Measurements from ENCODE around the gene SLC44A3.
"Not testable (repeated sequence)": the region's sequence is repeated elsewhere in the genome, so short reads cannot be mapped to it uniquely, and the experiment has no call there.

SLC44A3 gene

DNA sequence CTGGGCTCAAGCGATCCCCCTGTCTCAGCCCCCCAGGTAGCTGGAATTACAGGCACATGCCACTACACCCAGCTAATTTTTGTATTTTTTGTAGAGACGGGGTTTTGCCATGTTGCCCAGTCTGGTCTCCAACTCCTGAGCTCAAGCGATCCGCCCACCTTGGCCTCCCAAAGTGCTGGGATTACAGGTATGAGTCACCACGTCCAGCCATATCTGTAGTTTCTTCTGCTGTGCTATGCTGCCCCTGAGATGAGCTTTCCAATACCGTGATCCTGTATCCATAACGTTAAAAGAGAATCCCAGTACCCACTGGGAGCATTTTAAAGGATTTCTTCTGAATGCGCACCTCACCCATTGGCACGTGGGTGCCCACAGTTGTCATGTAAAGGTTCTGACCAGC lies 20.2 kb downstream of the SLC44A3 start:
- not testable (repeated sequence) for DNase-seq

DNA sequence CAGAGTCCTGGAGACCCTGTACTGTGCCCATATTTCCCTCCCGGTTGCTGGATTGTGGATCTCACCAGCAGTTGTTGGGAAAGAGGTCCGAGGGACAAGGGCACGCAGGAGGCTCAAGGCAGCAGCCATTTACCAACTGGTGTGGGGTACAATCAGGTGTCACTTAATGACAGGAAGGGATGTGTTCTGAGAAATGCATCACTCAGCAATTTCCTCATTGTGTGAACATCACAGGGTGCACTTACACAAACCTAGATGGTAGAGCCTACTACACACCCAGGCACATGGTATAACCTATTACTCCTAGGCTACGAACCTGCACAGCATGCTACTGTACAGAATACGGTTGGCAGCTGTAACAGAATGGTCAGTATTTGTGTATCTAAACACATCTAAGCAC lies 20.7 kb downstream of the SLC44A3 start:
- no peak for DNase-seq

DNA sequence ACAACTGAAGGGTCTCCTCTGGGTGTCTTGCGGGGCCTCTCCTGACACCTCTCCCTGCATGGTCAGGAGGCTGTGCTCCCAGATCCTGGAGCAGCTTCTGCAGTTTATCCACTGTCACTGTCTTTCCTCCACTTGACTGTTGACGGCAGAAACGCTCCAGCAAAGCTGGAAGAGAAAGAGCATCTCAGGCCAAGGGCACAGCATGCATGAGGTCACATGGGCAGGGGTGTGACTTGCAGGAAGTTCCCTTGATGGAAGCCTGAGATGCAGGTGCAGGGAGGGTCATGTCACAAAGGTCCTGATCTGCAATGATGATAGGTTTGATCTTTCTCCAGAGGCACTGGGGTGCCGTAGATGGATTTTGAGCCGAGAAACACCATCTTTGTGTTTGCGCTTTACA lies 23.3 kb downstream of the SLC44A3 start:
- DNase-seq, result no peak

DNA sequence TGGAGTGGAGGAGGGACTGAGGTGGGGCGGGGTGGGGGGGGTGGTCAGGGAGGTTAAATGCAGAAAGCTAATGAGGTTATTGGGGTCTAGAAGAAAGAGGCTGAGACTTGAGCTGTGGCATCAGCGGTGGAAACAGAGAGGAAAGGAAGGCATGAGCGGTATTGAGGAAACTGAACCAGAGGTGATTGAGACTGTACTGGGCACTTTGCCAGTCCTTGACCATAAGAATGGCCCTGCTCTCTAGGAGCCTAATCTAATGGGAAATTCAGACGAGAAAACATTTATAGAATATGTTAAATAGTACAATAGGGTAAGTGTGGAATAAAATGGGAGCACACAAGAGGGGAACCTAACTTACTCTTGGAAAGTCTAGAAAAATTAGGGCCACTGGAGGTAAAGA lies 23.7 kb downstream of the SLC44A3 start:
- no peak for DNase-seq

DNA sequence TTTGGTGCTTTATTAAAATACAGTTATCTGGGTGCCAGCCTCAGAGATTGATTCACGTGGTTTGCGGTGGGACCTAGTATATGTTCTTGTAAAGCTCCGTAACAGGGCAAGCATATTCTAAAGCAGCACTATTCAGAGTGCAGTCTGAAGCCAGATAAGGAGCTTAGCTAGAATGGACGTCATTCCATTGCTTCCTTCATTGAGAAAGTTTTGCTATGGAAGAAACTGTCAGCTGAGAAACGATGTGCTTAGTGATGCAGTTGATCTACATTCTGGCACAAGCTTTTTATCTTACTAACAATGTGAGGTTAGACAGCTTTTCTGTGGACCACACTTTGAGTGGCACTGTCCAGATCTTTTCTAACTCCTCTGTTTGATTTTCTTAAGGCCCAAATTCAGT lies 26.2 kb downstream of the SLC44A3 start:
- no peak for DNase-seq

DNA sequence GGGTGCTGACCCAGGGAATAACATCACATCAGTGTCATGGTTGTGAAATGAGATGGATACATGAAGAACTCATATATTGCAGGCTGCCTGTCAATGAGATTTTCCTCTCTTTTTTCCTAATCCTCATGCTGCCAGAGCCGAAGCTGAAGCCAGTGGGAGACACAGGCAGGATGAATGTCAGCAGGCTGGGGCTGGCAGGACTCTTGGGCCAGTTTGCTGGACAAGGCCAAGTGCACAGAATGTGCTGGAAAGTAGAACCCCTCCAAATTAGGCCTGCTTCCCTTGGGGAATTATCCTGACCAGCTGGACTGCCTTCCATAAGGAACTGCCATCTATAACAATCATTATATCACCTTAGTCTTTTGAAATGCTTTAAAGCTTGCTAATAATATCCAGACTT lies 31.4 kb downstream of the SLC44A3 start:
- DNase-seq, result no peak

DNA sequence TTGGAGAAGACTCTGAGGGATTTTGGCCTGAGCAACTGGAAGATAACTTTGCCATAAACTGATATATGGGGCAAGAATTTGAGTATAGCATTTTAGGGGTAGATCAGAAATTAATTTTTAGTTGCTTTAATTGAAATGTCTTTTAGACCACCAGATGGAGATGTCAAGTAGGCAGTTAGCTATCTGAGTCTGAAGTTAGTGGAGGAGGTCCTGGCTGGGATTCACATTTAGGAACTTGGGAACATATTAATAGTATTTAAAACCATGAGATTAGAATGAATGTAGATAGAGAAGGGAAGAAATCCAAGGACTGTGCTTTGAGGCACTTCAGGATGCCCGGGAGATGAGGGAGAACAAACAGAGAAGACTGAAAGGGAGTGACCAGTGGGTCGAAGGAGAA lies 32.6 kb downstream of the SLC44A3 start:
- no peak for DNase-seq

DNA sequence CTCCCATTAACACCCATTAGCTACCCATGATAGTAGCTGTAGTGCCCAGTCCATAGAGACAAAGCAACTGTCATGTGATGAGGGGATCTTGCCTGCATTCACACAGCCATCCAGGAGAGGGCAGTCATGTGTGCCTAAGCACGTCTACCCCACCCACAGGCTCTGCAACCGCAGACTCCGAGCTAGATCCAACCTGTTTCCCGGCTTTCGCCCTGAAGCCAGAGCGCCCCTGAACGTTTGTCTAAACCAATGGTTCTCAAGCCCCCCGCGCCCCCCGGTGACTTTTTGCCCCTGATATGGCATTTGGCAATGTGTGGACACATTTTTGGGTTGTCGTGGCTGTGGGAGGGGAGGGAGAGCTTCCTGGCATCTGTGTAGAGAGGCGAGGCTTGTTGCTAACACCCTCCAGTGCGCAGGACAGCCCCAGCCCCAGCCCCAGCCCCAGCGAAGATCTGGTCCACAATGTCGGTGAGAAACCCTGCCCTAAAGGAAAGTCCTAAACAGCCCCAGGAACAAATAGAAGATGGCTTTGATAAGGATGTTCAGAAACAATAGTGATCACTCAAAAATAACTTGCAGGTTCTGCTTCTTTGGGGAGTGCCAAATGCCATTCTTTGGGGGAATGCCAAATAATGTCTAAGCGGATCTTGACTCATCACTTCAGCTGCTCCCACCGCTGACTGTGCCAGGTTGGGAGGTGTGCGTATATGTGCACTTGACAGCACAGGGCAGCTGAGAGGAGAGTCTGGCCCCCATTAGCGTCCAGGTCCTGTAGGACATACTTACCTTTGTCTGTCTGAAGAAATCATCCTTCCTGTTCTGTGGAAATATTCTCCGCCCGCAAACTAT lies 34.5 kb downstream of the SLC44A3 start:
- DNase-seq, result peak; percentile 82

DNA sequence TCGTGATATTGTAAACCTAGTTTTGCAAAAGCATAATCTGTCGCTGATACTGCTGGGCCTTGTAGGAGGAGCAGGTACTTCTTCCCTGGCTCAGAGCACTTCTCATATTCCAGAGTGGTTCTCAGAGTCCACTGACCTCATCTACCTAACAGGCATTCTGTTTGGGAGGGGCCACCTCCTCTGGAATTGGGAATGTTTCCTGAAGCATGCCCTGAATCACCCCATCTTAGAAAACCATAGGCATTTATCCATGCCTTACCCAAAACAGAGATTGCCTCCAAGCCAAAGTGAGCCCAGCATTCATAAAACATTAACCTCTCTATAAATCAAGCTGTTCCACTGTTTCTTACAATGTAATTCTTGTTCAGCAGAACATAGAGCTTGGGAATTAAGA lies 35.1 kb downstream of the SLC44A3 start:
- DNase-seq, result no peak

DNA sequence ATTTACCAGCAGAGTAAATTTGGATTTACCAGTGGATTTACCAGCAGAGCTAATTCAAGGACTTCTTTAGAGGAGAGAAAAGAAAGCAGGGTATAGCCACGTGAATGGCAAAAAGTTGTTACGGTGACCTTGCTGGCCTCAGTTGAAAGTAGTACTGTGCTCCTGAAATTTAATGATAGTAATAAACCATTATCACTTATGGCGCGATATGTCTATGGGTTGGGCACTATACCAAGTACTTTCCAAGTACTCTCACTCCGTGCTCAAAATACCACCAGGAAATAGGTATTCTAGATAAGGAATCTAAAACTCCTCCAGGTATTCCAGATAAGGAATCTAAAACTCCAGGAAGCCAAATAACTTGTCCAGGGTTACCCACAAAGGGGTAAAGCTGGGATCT lies 35.8 kb downstream of the SLC44A3 start:
- DNase-seq, result no peak

DNA sequence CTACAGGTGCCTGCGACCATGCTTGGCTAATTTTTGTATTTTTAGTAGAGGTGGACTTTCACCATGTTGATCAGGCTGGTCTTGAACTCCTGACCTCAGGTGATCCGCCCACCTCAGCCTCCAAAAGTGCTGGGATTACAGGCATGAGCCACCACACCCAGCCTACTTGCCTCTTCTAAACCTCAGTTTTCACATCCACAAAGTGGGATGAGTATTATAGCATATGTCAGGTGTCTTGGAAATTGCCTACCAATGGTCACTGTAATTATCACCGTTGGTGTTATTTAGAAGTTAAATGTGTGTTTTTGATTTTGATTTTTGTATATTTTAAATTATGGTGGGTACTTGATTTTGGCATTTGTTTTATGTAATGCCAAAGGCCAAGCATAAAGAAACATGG lies 36.7 kb downstream of the SLC44A3 start:
- DNase-seq, result no peak

DNA sequence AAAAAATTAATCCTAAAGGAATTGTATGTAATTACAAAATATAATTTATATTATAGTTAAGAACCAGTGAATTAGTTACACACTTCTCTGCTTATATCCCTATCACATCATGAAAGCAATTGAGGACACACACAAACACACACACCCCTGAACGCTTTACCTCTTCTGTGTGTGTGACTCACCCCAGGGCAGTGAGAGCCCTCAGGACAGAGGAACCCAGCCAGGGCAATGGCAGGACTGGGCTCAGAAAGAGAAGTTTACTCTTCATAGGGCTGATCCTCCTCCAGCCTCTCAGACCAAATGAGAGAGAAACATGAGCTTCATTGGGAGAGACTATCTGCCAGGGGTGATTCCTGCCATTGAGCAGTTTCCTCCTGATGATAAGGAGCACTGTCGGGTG lies 38.1 kb downstream of the SLC44A3 start:
- no peak for DNase-seq

DNA sequence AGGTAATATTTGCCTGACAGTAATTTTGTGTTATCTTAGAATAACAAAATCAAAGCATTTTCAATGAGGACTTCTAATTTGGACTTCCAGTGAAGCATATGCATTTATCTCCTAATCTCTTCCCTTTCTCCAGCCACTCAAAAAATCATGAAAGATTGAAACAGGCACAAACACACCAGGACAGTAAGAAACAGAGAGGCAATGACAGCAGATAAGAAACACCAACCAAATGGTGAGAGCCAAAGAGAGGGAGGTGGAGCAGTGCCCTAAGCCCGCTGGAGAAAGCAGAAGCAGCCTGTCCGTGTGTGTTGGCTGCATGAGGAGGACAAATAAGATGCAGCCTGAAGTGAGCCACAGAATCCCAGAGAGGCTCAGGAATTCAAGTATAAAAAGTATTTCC lies 39.0 kb downstream of the SLC44A3 start:
- no peak for DNase-seq

DNA sequence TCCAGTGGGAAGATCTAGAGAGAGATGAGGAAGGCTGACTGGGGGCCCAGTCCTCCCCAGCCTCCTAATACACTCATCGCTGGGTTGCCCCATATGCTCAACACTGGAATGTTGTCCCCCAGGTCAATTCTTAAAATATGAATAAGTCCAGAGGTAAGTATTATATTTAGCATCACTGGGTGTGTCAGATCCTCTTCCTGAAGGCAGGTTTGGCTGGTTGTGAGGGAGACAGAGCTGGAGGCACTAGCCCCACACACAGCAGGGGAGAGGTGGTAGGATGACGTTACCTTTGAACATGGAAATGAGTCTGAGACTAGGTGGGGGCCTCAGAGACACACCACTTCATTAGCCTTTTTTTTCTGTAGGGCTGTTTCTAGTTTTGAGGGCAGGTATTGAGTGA lies 42.6 kb downstream of the SLC44A3 start:
- DNase-seq, result no peak

DNA sequence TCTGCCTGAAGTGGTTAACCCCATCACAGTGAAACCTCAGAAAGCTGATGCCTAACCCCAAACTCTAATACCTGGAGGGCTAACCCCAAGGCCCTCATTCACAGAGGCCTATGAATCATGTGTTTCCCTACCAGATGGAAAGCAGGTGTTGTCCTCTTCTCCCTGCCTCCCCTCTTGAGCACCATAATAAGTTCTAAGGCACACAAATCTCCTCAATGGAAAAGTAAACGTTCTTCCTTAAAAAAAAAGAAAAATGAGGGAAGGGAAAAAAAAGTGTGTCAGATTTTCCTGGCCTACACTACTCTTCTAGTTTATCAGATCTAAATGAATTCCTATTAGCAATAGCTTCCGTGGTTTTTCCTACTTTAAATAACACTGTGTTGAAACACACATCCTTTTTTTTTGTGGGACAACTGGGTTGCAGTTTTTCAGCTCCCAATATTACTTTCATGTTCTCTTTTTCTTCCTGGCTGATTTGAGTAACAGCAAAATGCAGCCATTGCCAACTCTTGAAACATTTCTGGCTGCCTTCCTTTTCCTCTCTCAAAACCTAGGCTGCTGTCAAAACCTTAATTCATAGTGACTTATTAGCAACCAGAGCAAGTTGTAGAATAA lies 43.2 kb downstream of the SLC44A3 start:
- DNase-seq, result peak; percentile 5

DNA sequence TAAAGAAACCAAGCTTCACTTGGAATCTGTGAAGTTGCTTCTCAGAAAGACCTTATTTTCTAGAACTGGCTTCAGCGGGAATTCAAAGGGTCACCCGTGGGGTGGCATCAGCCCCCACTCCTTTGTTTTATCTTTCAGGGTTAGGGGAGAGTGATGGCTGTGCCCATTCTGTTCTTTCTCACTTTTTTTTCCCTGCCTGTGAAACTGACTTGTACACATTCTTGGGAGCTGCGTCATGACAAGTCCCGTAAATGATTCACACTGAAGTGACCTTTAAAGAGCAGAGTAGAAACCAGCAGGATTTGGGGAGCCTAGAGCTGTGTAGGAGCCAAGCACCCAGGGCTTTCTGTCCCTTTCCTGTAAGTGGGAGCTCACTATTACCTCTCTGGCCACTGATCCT lies 43.8 kb downstream of the SLC44A3 start:
- no peak for DNase-seq

DNA sequence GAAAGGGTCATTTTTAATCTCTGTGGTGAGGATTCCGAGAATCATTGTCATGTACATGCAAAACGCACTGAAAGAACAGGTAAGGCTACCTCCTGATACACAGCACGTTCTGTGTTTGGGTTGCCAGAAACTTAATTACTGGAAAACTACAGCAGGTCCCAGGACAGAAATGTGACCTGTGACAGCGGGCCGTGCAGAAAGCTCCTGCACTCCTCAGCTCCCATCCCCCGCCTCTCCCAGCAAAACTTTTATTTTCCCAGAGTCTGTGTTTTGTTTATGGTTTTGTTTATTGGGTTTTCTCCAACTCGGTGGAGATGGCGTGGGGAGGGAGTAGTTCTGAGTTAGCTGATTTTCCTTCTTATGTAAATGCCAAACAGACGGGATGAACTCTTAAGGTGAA lies 44.7 kb downstream of the SLC44A3 start:
- no peak for DNase-seq

DNA sequence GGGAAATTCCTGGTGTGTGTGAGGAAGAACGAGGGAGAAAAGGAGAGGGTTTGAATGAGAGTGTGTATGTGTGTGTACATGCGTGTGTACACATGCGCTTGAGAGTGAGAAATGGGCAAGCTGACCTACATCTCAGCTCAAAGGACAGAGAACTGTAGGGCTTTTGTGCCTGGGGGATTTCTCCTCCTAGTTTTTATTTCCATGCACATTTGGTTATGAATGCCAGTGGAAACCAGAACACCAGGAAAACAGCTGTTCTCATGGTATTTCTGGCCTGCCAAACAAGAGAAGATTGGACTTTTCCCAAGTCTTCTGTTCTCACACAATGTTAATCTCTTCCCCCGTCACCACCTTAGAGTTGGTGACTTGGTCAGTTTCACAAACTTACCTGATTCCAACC lies 45.2 kb downstream of the SLC44A3 start:
- DNase-seq, result no peak

DNA sequence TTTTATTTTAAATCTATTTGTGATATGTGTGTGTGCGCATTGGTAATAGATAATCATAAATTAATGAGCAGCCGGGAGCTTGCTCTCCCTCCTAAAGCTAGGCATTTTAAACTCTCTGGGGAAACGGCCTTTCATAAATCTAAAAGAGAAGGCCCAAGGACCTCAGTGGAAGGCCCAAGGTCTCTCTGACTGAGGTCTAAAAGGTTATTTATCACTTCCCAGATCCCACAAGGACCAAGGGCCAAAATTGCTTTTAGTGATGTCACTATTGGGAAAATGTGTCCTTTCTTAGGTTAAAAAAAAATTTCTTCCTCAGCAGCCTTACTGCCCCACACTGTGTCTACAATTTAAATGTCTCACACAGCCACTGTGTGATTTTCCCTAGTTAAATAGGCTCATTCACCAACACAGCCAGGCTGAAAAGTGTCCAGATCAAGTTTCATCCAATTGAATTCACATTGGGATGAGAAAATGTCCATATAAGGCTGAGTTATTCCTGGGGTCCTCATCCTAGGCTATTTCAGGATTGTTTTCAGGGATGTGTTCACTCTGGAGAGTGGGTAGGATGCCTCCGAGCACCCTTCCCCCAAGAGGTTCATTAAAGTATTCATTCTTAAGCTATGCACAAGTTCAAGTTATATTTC lies 46.1 kb downstream of the SLC44A3 start:
- no peak for DNase-seq

DNA sequence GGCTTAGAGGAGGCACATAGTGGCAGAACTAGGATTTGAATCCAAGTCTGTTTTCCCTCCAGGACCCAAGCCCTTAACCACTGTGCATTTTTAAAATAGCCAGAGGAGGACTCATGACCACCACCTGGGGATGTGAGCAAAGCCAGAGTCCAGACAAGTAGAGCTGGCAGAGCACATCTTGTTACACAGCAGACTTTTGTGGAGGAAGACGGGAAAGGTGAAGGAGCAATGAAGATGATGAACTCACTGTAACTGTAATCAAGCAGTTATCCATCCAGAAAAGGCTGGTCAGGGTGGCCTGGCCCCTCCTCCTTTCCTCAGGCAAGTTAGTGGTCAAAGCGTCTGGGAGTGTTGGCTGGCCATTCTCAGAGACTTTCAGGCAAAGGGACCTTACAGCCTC lies 50.9 kb downstream of the SLC44A3 start:
- DNase-seq, result no peak

DNA sequence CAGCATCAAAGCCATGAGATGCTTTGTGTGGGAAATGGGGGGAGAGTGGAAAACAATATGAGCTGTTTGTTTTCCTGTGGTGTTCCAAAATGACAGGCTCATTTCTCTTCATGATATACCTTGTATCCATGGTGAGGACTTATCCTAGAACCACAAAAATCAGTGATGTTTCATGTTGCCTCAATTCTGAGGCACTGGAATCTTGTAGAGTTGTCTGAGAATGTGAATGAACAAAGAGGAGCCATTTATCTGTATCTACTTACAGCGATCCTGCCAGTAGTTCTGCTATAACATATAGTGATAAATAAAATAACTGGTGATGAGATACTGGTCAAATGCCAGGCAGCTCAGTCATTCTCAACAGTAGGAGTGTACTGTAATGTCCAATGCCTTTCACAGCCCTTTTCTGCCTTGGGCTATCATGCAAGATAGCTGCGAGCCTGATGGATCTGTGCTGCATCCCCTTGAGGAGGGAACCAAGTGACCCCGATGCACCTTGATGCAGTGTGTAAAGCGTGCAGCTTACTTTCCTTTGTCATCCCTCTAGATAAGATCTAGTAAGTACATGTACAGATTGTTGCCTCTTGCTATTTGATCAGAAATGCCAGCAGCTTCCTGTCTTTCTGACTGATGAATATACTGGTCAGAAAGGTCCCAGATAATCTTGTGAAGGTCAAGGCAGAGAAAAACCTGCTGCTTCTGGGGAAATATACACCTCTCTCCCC lies 52.8 kb downstream of the SLC44A3 start:
- DNase-seq, result no peak

DNA sequence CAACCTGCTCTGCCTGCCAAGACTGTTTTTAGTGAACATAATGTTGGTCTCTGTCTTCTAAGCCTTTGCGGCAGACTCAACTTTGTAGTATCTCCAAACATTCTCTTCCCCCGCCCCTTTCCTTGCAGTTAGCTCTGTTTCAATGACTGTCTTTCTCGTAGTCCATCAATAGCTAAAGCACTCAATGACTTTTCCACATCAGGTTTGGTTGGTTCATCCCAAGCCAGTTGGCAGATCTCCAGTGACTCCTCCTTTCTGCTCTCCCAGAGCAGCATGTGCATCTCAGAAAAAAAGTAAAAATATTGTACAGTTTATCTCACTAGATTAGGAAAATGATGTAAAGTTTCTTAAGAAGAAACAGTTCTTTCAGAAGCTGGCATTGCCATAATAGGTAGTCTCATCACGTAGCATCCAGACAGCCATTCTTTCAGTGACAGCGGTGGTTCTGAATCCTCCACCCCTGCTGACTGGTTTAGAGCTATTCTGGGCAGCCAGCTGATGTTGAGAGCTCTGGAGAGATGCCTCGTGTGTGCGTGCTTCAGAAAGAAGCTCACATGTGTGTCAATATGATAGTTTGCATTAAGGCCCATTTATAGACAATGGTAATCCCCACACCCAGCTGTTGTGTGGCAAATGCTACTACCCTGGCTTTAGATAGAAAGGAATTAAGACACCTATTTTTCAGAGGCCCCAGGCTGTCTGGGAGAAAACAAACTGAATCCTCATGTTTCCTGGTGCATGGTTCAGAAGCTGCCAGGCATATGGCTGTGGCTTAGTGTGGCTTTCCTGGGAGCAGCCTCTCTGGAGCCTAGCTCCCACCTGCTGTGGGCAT lies 53.6 kb downstream of the SLC44A3 start:
- DNase-seq, result no peak

DNA sequence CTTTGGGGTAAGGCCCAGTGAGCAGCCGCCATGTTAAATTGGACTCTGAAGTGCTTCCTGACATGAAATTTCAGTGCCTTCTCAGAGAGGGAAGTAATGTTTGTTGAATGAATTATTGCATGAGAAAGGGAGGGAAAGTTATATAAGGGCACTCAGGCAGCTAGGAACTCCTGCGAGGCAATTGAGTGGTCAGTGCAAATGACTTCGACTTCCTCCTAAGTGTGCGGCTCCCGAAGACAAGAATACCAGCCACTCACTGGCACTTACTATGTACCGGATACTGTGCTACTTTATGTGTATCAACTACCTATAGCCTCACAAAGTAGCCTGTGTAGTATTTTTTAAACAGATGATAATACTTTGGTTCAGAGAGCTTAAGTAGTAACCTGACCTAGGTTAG lies 54.3 kb downstream of the SLC44A3 start:
- no peak for DNase-seq

Data from inflammatory macrophage treated with lipopolysaccharide for 4 hours (primary cell).